CD14-positive monocyte (primary cell): ENCODE measurements around the gene ZNF433. TPM values are rescaled to one million over a fixed set of nuclear protein-coding genes. Genes with fewer than 3 reads are reported as not detected.

ENCODE experiments used
- DNase-seq, 3 donors: peaks; one replicate each; pipeline ENCODE4 v3.0.0-alpha.2; 2011 to 2022
- H2AFZ ChIP-seq: 2 replicates; pipeline ENCODE4 v1.6.0; 2012; ENCODE audit warnings: mild to moderate bottlenecking, low read depth, low read length, inconsistent platforms; ENCODE audit not compliant: insufficient read depth, poor library complexity, severe bottlenecking
- H3K27ac ChIP-seq, 2 donors: 1 replicate in 1 of 2; 2 replicates in 1 of 2; pipeline ENCODE4 v1.5.1; 2012 to 2013; ENCODE audit warnings: low read length in 2 of 2, control low read depth in 1 of 2, inconsistent platforms in 1 of 2, low read depth in 1 of 2, mild to moderate bottlenecking in 1 of 2
- H3K27me3 ChIP-seq, 2 donors: one replicate each; pipeline versions ENCODE4 v1.6.0 to v1.6.1; 2011 to 2013; ENCODE audit warnings: low read length in 2 of 2; ENCODE audit not compliant: control insufficient read depth in 2 of 2, insufficient read depth in 2 of 2
- H3K36me3 ChIP-seq, 2 donors: replicated peaks in 1 of 2; 1 replicate in 1 of 2; 2 replicates in 1 of 2; pipeline versions ENCODE4 v1.5.1 to v1.6.1; 2012 to 2013; ENCODE audit warnings: low read length in 2 of 2, control low read depth in 1 of 2, inconsistent platforms in 1 of 2, mild to moderate bottlenecking in 1 of 2; ENCODE audit not compliant: insufficient read depth in 2 of 2, control insufficient read depth in 1 of 2
- H3K4me1 ChIP-seq, 2 donors: 1 replicate in 1 of 2; 2 replicates in 1 of 2; pipeline versions ENCODE4 v1.5.1 to v1.6.1; 2012 to 2013; ENCODE audit warnings: low read length in 2 of 2, control low read depth in 1 of 2, inconsistent platforms in 1 of 2, mild to moderate bottlenecking in 1 of 2, moderate library complexity in 1 of 2; ENCODE audit not compliant: insufficient read depth in 2 of 2, control insufficient read depth in 1 of 2
- H3K4me2 ChIP-seq: replicated peaks from 2 replicates; pipeline ENCODE3; 2012; ENCODE audit warnings: low read length, moderate library complexity, mild to moderate bottlenecking; ENCODE audit not compliant: poor library complexity, severe bottlenecking; ENCODE audit errors: extremely low read depth
- H3K4me3 ChIP-seq, 3 experiments: fragments of 200-600 bp in 1 of 3; sonication (generic) in 1 of 3; replicated peaks in 1 of 3; 1 replicate in 2 of 3; 2 replicates in 1 of 3; pipeline ENCODE4 v1.5.1; 2011 to 2013; ENCODE audit warnings: low read length in 3 of 3, mild to moderate bottlenecking in 3 of 3, control low read depth in 2 of 3, low read depth in 2 of 3, inconsistent platforms in 1 of 3, moderate library complexity in 1 of 3
- H3K79me2 ChIP-seq: 2 replicates; pipeline ENCODE4 v1.6.0; 2012; ENCODE audit warnings: mild to moderate bottlenecking, control low read depth, inconsistent platforms, low read length, moderate library complexity; ENCODE audit not compliant: insufficient read depth
- H3K9ac ChIP-seq: 2 replicates; pipeline ENCODE4 v1.6.0; 2017; ENCODE audit warnings: low read length, mild to moderate bottlenecking; ENCODE audit not compliant: insufficient read depth, poor library complexity, severe bottlenecking
- H3K9me3 ChIP-seq, 2 donors: replicated peaks in 1 of 2; 1 replicate in 1 of 2; 2 replicates in 1 of 2; pipeline versions ENCODE4 v1.5.1 to v1.6.1; 2012 to 2013; ENCODE audit warnings: low read length in 2 of 2, control low read depth in 1 of 2; ENCODE audit not compliant: control insufficient read depth in 1 of 2, insufficient read depth in 1 of 2
- H4K20me1 ChIP-seq: 2 replicates; pipeline ENCODE4 v1.6.0; 2012; ENCODE audit warnings: mild to moderate bottlenecking, low read length, control low read depth, moderate library complexity; ENCODE audit not compliant: insufficient read depth
- H3K27ac Mint-ChIP-seq, 7 donors: one replicate each; pipeline ENCODE4 v1.8.0; 2020; ENCODE audit warnings: mild to moderate bottlenecking in 7 of 7, mixed read lengths in 7 of 7, moderate library complexity in 6 of 7, inconsistent platforms in 2 of 7
- H3K27me3 Mint-ChIP-seq, 3 donors: one replicate each; pipeline ENCODE4 v1.8.0; 2021 to 2022; ENCODE audit warnings: low read depth in 3 of 3, mild to moderate bottlenecking in 3 of 3, mixed read lengths in 3 of 3, moderate library complexity in 3 of 3, inconsistent platforms in 1 of 3
- H3K36me3 Mint-ChIP-seq, 2 donors: one replicate each; pipeline ENCODE4 v1.8.0; 2020; ENCODE audit warnings: mixed read lengths in 2 of 2, inconsistent platforms in 1 of 2, mild to moderate bottlenecking in 1 of 2
- H3K4me1 Mint-ChIP-seq: one replicate; pipeline ENCODE4 v1.8.0; 2020; ENCODE audit warnings: mild to moderate bottlenecking, mixed read lengths
- H3K4me3 Mint-ChIP-seq, 2 donors: one replicate each; pipeline ENCODE4 v1.8.0; 2020; ENCODE audit warnings: mild to moderate bottlenecking in 2 of 2, mixed read lengths in 2 of 2, moderate library complexity in 1 of 2
- H3K9me3 Mint-ChIP-seq, 7 donors: one replicate each; pipeline ENCODE4 v1.8.0; 2020 to 2022; ENCODE audit warnings: mixed read lengths in 7 of 7, mild to moderate bottlenecking in 6 of 7, moderate library complexity in 6 of 7, inconsistent platforms in 2 of 7
- WGBS: methylation state at CpG from one replicate; pipeline ENCODE4 v1.1.5; 2013; ENCODE audit warnings: missing lambda C conversion rate; ENCODE audit not compliant: insufficient coverage; 5-methylcytosine and 5-hydroxymethylcytosine counted together
- intact Hi-C, 2 donors: fragments of 100-400 bp; cut with micrococcal nuclease; formaldehyde crosslinking; loops; one replicate each; pipeline versions ENCODE4 v1.15.0 to v1.15.1; 2023
- polyA plus RNA-seq, 3 donors: library from polyadenylated mRNA; depleted of rRNA in 1 of 3; unstranded in 2 of 3; stranded (reverse) in 1 of 3; fragments of 300-500 nt in 2 of 3; fragments of >200 nt in 1 of 3; fragmentation: Illumina TruSeq in 2 of 3; gene quantifications; 1 replicate in 2 of 3; 2 replicates in 1 of 3; pipeline ENCODE4 v1.2.3, GENCODE V29; 2012 to 2021
- TF ChIP-seq, protein P1 (sequence below): fragments of 200-600 bp; IDR thresholded peaks from one replicate; pipeline ENCODE4 v1.8.0; 2022; ENCODE audit warnings: antibody characterized with exemption, mild to moderate bottlenecking

The ZNF433 gene
- polyA plus RNA-seq, 3 donors: 0.50 to 1.1 (median 0.76) TPM

DNA sequence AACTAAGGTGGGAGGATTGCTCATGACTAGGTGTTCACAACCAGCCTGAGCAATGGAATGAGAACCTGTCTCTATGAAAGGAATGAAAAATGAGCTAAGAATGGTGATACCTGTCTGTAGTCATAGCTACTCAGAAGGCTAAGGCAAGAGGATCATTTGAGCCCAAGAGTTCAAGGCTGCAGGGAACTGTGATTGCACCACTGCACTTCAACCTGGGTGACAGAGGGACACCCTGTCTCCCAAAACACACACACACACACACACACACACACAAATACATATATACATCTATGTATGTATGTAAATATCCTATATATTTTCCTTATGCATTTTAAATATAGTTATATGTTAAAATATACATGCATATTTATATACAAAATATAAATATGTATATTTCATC is 7.4 kb upstream of the ZNF433 start:
- H3K9me3 Mint-ChIP-seq: peaks cover 33 to 87% (median 77%) of the 10 kb centered on the region in 7 donors
- Histone ChIP-seq H3K36me3 (peaks cover 0 to 17% of the 10 kb centered on the region in 2 donors), H3K9me3 (peaks cover 60 to 68% of the 10 kb centered on the region in 2 donors), H4K20me1 (no peaks in the 10 kb centered on the region), H3K9ac (no peak overlapping the region), H3K27me3 (no peaks in the 10 kb centered on the region), H3K79me2 (no peaks in the 10 kb centered on the region), H3K4me1 (no peaks in the 10 kb centered on the region), H3K4me3 (no peak overlapping the region), H3K27ac (no peak overlapping the region), H3K4me2 (no peak overlapping the region), H2AFZ (no peak overlapping the region)
- DNase-seq: no peak
- intact Hi-C loops: no loop called here
- H3K27ac Mint-ChIP-seq: no peak overlapping the region
- peaks cover 1 to 7% of the 10 kb centered on the region in 2 donors for H3K36me3 Mint-ChIP-seq
- no peak overlapping the region for H3K4me3 Mint-ChIP-seq
- H3K27me3 Mint-ChIP-seq: no peaks in the 10 kb centered on the region
- H3K4me1 Mint-ChIP-seq: no peaks in the 10 kb centered on the region
- TF ChIP-seq, protein P1, sequence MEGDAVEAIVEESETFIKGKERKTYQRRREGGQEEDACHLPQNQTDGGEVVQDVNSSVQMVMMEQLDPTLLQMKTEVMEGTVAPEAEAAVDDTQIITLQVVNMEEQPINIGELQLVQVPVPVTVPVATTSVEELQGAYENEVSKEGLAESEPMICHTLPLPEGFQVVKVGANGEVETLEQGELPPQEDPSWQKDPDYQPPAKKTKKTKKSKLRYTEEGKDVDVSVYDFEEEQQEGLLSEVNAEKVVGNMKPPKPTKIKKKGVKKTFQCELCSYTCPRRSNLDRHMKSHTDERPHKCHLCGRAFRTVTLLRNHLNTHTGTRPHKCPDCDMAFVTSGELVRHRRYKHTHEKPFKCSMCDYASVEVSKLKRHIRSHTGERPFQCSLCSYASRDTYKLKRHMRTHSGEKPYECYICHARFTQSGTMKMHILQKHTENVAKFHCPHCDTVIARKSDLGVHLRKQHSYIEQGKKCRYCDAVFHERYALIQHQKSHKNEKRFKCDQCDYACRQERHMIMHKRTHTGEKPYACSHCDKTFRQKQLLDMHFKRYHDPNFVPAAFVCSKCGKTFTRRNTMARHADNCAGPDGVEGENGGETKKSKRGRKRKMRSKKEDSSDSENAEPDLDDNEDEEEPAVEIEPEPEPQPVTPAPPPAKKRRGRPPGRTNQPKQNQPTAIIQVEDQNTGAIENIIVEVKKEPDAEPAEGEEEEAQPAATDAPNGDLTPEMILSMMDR: no peak

DNA sequence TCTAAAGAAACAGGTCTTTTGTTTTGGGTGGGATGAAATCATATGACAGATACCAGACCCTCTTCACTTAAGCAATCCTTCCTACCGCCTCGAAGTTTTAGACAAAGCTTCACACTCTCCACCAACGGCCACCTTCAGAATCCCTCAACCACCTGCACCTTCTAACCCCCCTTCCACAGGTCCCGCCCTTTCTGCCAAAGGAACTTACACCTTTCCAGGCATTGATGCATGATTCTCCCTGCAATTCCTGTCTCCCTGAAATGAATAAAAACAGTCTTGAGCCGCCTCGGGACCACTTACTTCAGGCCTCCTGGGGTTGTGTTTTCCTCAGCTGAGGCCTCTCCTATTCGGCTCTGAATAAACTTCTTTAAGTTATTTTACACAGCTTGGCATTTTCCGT is 859 bp downstream of the ZNF433 start:
- Mint-ChIP-seq H3K9me3 (peaks cover 7 to 38% (median 29%) of the 10 kb centered on the region in 7 donors), H3K36me3 (peaks cover 3 to 4% of the 10 kb centered on the region in 2 donors), H3K27me3 (peaks cover 0 to 8% (median 5%) of the 10 kb centered on the region in 3 donors), H3K27ac (peak overlapping the region in 1 of 7 donors; percentile 45), H3K4me3 (peak overlapping the region in 1 of 2 donors; percentile 5), H3K4me1 (peaks cover 18% of the 10 kb centered on the region)
- Histone ChIP-seq H2AFZ (peak overlapping the region; percentile 93), H3K27ac (no peak overlapping the region), H3K27me3 (peaks cover 0 to 4% of the 10 kb centered on the region in 2 donors), H3K4me1 (peaks cover 11 to 13% of the 10 kb centered on the region in 2 donors), H3K9ac (no peak overlapping the region), H4K20me1 (no peaks in the 10 kb centered on the region), H3K9me3 (peaks cover 1 to 18% of the 10 kb centered on the region in 2 donors), H3K79me2 (no peaks in the 10 kb centered on the region), H3K36me3 (no peaks in the 10 kb centered on the region), H3K4me3 (peak overlapping the region in 1 of 3 experiments; percentile 86), H3K4me2 (no peak overlapping the region)
- 53% methylated on average over 6 of the region's 8 CpGs for WGBS
- intact Hi-C loops: loop anchor here in 1 of 2 donors (2.0 kb wide), 1 partner anchor 70 kb away; the partner anchor contains the start of gene ZNF763
- TF ChIP-seq, protein P1: no peak
- no peak for DNase-seq
